Epithelial cell of umbilical artery (primary cell): ENCODE data around the gene NSDHL. TPM values are rescaled to one million over a fixed set of nuclear protein-coding genes. Genes with fewer than 3 reads are reported as not detected.

Experiments
- total RNA-seq: library from RNA; depleted of rRNA; stranded (reverse); fragments of >200 nt; gene quantifications from 2 replicates; pipeline ENCODE4 v1.2.3, GENCODE V29; 2014

Gene NSDHL
- total RNA-seq = 23.7 and 34.0 TPM in 2 replicates

DNA sequence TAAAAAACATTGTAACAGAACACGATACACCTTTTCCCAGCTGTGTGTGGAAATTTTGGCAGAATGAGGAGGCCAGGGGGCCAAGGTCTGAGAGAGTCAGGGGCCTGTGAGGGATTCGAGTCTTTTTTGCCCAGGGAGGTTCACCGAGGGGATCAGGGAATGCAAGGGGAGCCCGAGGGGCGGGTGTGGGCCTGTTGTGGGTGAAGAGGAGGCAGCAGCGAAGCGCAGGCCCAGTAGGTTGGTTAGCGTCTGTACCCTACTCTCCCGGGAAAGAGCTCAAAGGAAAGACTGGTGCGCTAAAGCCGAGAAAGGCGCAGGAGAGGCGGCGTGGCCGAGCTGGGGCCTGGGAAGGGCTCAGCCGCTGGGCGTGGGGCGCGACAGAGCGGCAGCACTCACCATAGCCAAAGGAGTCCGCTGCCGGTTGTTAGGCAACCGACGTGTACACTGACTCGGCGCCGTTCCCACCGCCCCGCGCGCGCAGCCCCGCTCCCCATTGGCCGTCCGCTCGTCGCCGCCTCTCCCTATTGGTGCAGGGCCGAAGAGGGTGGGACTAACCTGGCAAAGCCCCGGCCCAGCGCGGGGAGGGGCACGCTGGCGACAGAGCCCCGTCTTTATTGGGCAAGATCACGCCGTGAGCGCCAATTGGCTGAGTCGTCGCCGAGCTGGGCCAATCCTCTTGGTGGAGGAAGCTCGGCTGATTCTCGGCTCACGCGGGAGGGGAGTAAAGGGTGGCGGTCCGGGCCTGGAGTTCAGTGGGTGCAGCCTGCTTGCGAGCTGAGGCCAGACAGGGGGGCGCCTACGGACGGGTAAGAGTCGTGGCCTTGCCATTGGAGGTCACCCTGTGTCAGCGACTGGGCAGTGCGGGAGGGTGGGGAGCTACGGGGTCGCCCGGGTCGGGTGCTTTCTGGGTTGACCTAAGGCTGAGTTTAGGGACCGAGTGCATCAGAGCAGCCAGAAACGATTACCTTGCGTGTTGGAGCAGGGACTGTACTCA, at the start of gene NSDHL, which contains the start of gene CETN2:
NSDHL (plus strand) TSS at position 752 of the 994 bp plus-strand sequence. CDS start 15,262 bp downstream, outside the sequence.
CETN2 (minus strand) TSS at position 446 of the 994 bp plus-strand sequence; CDS start at position 399, 47 bp downstream.

DNA sequence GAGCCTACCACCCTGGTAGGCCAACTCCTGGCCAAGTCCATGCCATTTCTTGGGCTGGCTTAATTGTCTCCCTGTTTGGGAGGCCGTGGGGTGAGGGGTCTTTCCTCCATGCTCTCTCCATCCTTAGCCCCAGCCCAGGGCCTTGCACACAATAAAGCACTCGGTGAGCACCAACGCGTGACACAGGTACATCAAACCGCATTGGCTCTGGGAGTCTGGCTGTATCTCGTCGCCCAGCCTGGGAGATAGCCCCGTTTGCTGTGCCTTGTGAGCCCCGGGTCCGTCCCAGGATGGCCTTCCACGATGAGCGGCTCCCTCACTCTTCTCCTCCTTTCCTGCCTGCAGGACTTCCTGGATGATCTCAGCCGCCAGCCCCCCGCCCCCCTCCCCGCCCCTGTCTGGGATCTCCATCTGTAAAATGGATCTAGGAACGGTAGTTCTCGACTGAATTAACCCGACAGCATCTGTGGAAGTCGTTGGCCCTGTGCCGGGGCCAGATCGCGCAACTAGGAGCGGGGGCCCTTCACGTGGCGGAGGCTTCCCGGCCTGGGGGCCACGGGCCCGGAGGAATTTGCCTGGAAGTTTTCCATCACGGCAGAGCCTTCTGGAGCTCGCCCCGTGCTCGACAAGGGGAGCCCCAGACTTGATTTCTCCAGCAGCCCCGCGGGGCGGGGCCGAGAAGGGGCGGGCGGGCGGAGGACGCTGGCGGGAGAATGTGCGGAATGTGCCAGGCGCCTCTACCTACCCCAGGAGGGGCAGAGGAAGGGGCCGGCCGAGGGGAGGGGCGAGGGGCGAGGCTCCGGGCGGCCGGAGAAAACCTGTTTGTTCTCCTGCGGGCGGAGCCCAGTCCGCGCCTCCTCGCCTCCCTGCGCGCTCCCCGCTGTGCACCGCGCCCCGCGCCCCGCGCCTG, 66.6 kb downstream of the NSDHL start, which contains the start of gene ZNF185:
ZNF185 (plus strand) TSS at position 846 of the 910 bp plus-strand sequence. CDS start 16,423 bp downstream, outside the sequence.

Other genes with a start within 250 kb of the NSDHL start
- gene GABRQ, start 193.2 kb upstream of the NSDHL start, total RNA-seq = not detected in 2 replicates
- not detected in 2 replicates for gene MAGEA3, start 132.3 kb upstream of the NSDHL start, total RNA-seq
- gene CSAG2, start 121.8 kb upstream of the NSDHL start, total RNA-seq = not detected in 2 replicates
- gene MAGEA2B, start 116.4 kb upstream of the NSDHL start, total RNA-seq = not detected in 2 replicates
- gene CSAG1, start 97.3 kb upstream of the NSDHL start, total RNA-seq = not detected in 2 replicates
- not detected in 2 replicates for gene MAGEA12, start 97.3 kb upstream of the NSDHL start, total RNA-seq
- gene MAGEA2, start 77.2 kb upstream of the NSDHL start, total RNA-seq = not detected in 2 replicates
- not detected in 2 replicates for gene CSAG3, start 71.8 kb upstream of the NSDHL start, total RNA-seq
- gene MAGEA6, start 61.4 kb upstream of the NSDHL start, total RNA-seq = not detected in 2 replicates
- 30.5 and 34.2 TPM in 2 replicates for gene CETN2, start 306 bp upstream of the NSDHL start, total RNA-seq
- 8.4 and 11.0 TPM in 2 replicates for gene ZNF185, start 67.0 kb downstream of the NSDHL start, total RNA-seq
- gene PNMA5, start 163.1 kb downstream of the NSDHL start, total RNA-seq = not detected in 2 replicates
- not detected in 2 replicates for gene PNMA3, start 225.4 kb downstream of the NSDHL start, total RNA-seq
- gene PNMA6A, start 241.4 kb downstream of the NSDHL start, total RNA-seq = 0.65 and 1.1 TPM in 2 replicates